ENCODE results near the gene SETD2.
"Not testable (repeated sequence)": the region's sequence is repeated elsewhere in the genome, so short reads cannot be mapped to it uniquely, and the experiment has no call there.

SETD2 gene

GRCh38 chr3:47164007-47164881 lies at the start of gene SETD2:
SETD2 (minus strand) TSS chr3:47164113; CDS start chr3:47163924, 189 bp downstream.
- peak; percentile 92 for DNase-seq (ENCODE audit: low read depth, low spot score)

- no peak for DNase-seq (ENCODE audit: low read depth, low spot score)
Observed at GRCh38 chr3:47210863-47211405, 47.0 kb upstream of the SETD2 start.

GRCh38 chr3:47206022-47206421 lies 42.1 kb upstream of the SETD2 start:
- not testable (repeated sequence) for DNase-seq (ENCODE audit: low read depth, low spot score)

- DNase-seq (ENCODE audit: low read depth, low spot score): no peak
Observed at GRCh38 chr3:47204875-47205274, 41.0 kb upstream of the SETD2 start.

- DNase-seq (ENCODE audit: low read depth, low spot score): no peak
Observed at GRCh38 chr3:47202542-47202941, 38.6 kb upstream of the SETD2 start.

GRCh38 chr3:47197287-47197686 lies 33.4 kb upstream of the SETD2 start:
- DNase-seq (ENCODE audit: low read depth, low spot score): no peak

- no peak for DNase-seq (ENCODE audit: low read depth, low spot score)
Observed at GRCh38 chr3:47194994-47195393, 31.1 kb upstream of the SETD2 start.

GRCh38 chr3:47193871-47194859 lies 30.3 kb upstream of the SETD2 start:
- no peak for DNase-seq (ENCODE audit: low read depth, low spot score)

- no peak for DNase-seq (ENCODE audit: low read depth, low spot score)
Observed at GRCh38 chr3:47186285-47186684, 22.4 kb upstream of the SETD2 start.

GRCh38 chr3:47181685-47182084 lies 17.8 kb upstream of the SETD2 start:
- DNase-seq (ENCODE audit: low read depth, low spot score): not testable (repeated sequence)

- not testable (repeated sequence) for DNase-seq (ENCODE audit: low read depth, low spot score)
Observed at GRCh38 chr3:47180011-47180410, 16.1 kb upstream of the SETD2 start.

- no peak for DNase-seq (ENCODE audit: low read depth, low spot score)
Observed at GRCh38 chr3:47176582-47176981, 12.7 kb upstream of the SETD2 start.

GRCh38 chr3:47163169-47164006 lies 525 bp downstream of the SETD2 start:
- DNase-seq (ENCODE audit: low read depth, low spot score): peak; percentile 53

GRCh38 chr3:47162697-47163168 lies 1.2 kb downstream of the SETD2 start:
- DNase-seq (ENCODE audit: low read depth, low spot score): no peak

GRCh38 chr3:47161983-47162696 lies 1.8 kb downstream of the SETD2 start:
- no peak for DNase-seq (ENCODE audit: low read depth, low spot score)

- peak; percentile 34 for DNase-seq (ENCODE audit: low read depth, low spot score)
Observed at GRCh38 chr3:47159820-47160219, 4.1 kb downstream of the SETD2 start.

- DNase-seq (ENCODE audit: low read depth, low spot score): no peak
Observed at GRCh38 chr3:47158208-47158607, 5.7 kb downstream of the SETD2 start.

GRCh38 chr3:47156396-47156795 lies 7.5 kb downstream of the SETD2 start:
- no peak for DNase-seq (ENCODE audit: low read depth, low spot score)

GRCh38 chr3:47152578-47152977 lies 11.3 kb downstream of the SETD2 start:
- DNase-seq (ENCODE audit: low read depth, low spot score): no peak

GRCh38 chr3:47151836-47152235 lies 12.1 kb downstream of the SETD2 start:
- no peak for DNase-seq (ENCODE audit: low read depth, low spot score)

All from ELF-1 (cell line).